Ovary (tissue), 9 donors: ENCODE measurements around the gene NFIC. TPM values are rescaled to one million over a fixed set of nuclear protein-coding genes. Genes with fewer than 3 reads are reported as not detected.

Experiments used
- DNase-seq, 5 donors: peaks; one replicate each; pipeline ENCODE4 v3.0.0-alpha.2; 2019 to 2020
- H3K27ac ChIP-seq, 2 donors: fragments of 200-600 bp; one replicate each; pipeline versions ENCODE4 v1.5.1 to v1.8.0; 2019 to 2022
- H3K27me3 ChIP-seq: fragments of 200-600 bp; one replicate; pipeline ENCODE4 v1.8.0; 2022
- H3K36me3 ChIP-seq: fragments of 200-600 bp; sonication (generic); one replicate; pipeline ENCODE4 v1.5.1; 2019
- H3K4me1 ChIP-seq: one replicate; pipeline ENCODE4 v1.8.1; 2013; ENCODE audit warnings: mild to moderate bottlenecking, moderate library complexity; ENCODE audit not compliant: insufficient read depth
- H3K4me3 ChIP-seq: fragments of 200-600 bp; sonication (generic); one replicate; pipeline ENCODE4 v1.5.1; 2017
- H3K9me3 ChIP-seq, 2 donors: fragments of 200-600 bp in 1 of 2; sonication (generic) in 1 of 2; one replicate each; pipeline versions ENCODE4 v1.5.1 to v1.8.1; 2013 to 2019; ENCODE audit warnings: mild to moderate bottlenecking in 1 of 2, moderate library complexity in 1 of 2
- EP300 ChIP-seq: sonication (generic); formaldehyde crosslinking; IDR thresholded peaks from one replicate; pipeline ENCODE4 v1.6.1; 2017; ENCODE audit warnings: antibody characterized with exemption
- POLR2A ChIP-seq: fragments of 450-650 bp; IDR thresholded peaks from one replicate; pipeline ENCODE4 v1.6.1; 2017; ENCODE audit warnings: antibody characterized with exemption, mild to moderate bottlenecking, moderate library complexity
- WGBS, 3 donors: extraction: QIAGEN DNeasy Blood & Tissue Kit in 1 of 3; methylation state at CpG; one replicate each; pipeline versions ENCODE4 v1.1.5 to v1.1.7; 2013 to 2017; 5-methylcytosine and 5-hydroxymethylcytosine counted together
- intact Hi-C, 4 donors: fragments of 100-400 bp; cut with DNase I; formaldehyde crosslinking; loops; one replicate each; pipeline versions ENCODE4 v1.11.0 to v1.15.1; 2022 to 2023
- polyA plus RNA-seq, 2 donors: library from polyadenylated mRNA; stranded (reverse); fragments of 200-250 nt in 1 of 2; fragments of 350-450 nt in 1 of 2; fragmentation: Illumina TruSeq in 1 of 2; extraction: RNeasy Lipid Tissue Mini Kit (QIAGEN cat#74804) in 1 of 2; gene quantifications; one replicate each; pipeline ENCODE4 v1.2.3, GENCODE V29; 2013 to 2014
- total RNA-seq, 7 donors: library from RNA; depleted of rRNA in 2 of 7; stranded (reverse); fragments of >200 nt in 2 of 7; fragmentation: NEBNext Ultra II Directional in 3 of 7; extraction: Animal tissue kit (Norgen Biotek cat#: 25700) in 3 of 7; gene quantifications; one replicate each; pipeline versions ENCODE4 v1.1.0 to v1.2.4, GENCODE V29; 2016 to 2023
- TF ChIP-seq, protein P1 (sequence below), 3 donors: fragments of 450-650 bp in 2 of 3; fragments of 200-600 bp in 1 of 3; IDR thresholded peaks; one replicate each; pipeline versions ENCODE4 v1.5.1 to v1.8.0; 2016 to 2022; ENCODE audit warnings: antibody characterized with exemption in 3 of 3, mild to moderate bottlenecking in 1 of 3
- donor health status: DM: no; HTN: no; CAD: no; lungs with moderate emphysema.
- donor health status: DM: no; HTN: no; CAD: no.
- donor health status: Bipolar disorder and iron deficiency.
- donor health status: DM: yes; HTN: yes; CAD: no.
- donor health status: DM: no; HTN: no; CAD: no.
- donor health status: DM: yes; HTN: yes; CAD: no.

The NFIC gene
- total and polyA plus RNA-seq, 9 donors = 31.9 to 345 (median 250) TPM

- peaks cover 18% of the 10 kb centered on the region for H3K4me1 ChIP-seq
- H3K27me3 ChIP-seq = no peaks in the 10 kb centered on the region
- peak; percentile 68 to 81 (median 71) for DNase-seq
- H3K9me3 ChIP-seq = no peaks in the 10 kb centered on the region
- no peaks in the 10 kb centered on the region for H3K36me3 ChIP-seq
- intact Hi-C loops = loop anchor here in 3 of 4 donors (5.0 to 10.0 kb wide), 3 partner anchors 92 to 99 kb away; no protein-coding TSS in a partner anchor
- TF ChIP-seq EP300 = no peak
- TF ChIP-seq POLR2A = no peak
- TF ChIP-seq, protein P1, sequence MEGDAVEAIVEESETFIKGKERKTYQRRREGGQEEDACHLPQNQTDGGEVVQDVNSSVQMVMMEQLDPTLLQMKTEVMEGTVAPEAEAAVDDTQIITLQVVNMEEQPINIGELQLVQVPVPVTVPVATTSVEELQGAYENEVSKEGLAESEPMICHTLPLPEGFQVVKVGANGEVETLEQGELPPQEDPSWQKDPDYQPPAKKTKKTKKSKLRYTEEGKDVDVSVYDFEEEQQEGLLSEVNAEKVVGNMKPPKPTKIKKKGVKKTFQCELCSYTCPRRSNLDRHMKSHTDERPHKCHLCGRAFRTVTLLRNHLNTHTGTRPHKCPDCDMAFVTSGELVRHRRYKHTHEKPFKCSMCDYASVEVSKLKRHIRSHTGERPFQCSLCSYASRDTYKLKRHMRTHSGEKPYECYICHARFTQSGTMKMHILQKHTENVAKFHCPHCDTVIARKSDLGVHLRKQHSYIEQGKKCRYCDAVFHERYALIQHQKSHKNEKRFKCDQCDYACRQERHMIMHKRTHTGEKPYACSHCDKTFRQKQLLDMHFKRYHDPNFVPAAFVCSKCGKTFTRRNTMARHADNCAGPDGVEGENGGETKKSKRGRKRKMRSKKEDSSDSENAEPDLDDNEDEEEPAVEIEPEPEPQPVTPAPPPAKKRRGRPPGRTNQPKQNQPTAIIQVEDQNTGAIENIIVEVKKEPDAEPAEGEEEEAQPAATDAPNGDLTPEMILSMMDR (IDR thresholded peaks at IDR 0.05) = no peak
- H3K27ac ChIP-seq = peak overlapping the region; percentile 23 to 90
- H3K4me3 ChIP-seq = no peak overlapping the region
- 73 to 80% (median 73%) methylated on average over 15 of the region's 15 CpGs for WGBS, 3 donors
These were observed 30.7 kb upstream of the NFIC start for GRCh38 chr19:3335431-3336350.

DNA sequence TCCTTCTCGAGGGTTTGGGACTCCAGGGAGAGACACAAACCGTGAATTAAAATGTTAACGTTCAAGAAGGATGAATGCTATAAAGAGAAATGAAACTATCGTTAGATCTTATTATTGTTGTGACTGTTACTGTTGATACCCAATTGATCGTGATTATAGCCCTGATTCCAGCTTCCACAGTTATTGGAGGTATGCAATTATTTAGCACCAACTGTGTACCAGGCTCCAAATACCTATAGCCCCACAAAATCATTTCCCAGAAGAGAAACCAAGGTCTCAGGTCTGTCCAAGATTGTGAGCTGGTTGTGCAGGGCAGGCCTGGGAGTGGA lies 30.1 kb upstream of the NFIC start:
- no peak overlapping the region for H3K4me3 ChIP-seq

DNA sequence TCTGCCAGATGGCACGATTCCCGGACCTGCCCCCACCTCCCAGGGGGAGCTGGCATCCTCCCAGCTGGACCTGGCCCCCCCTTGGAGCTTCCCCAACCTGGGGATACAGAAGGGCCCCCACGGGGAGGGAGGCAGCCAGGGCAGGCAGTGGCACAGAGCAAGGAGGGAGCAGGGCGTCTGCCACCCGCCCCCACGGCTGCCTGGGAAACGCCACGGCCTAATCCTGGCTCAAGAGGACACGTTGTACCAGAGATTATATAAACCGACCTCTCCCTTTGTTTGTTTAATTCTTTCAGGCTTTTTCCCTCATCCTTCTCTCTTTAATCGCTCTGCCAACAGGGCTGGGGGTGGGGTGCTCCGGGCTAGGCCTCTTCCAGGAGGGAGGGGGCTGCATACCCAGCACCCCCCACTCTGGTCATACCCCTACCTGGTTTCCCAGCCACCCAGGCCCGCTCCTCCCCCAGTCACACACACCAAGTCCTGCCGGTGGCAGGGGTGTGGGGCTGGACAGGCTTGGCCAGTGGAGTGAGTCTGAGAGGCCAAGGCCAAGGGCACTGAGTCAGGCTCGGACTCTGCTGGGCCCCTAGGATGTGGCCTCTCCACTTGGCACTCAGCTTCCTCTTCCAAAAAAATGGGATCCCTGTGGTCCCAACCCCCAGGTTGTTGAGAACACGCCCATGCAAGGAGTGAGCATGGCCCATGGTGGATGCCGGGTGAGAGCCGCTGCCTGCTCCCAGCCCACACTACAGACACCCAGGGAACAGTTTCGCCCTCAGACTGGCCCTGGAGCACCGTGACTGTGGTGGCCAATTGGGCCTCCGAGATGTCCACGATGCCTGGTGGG lies 29.5 kb upstream of the NFIC start:
- Histone ChIP-seq H3K27ac (peak overlapping the region; percentile 18 to 90), H3K4me1 (peaks cover 18% of the 10 kb centered on the region), H3K9me3 (no peaks in the 10 kb centered on the region), H3K36me3 (no peaks in the 10 kb centered on the region), H3K4me3 (no peak overlapping the region), H3K27me3 (no peaks in the 10 kb centered on the region)
- TF ChIP-seq EP300 (peak; percentile 76), POLR2A (peak; percentile 41)
- TF ChIP-seq, protein P1 (IDR thresholded peaks at IDR 0.05) = peak in 1 of 3 donors; percentile 32
- intact Hi-C loops = loop anchor here in 3 of 4 donors (5.0 to 10.0 kb wide), 3 partner anchors 90 to 98 kb away; no protein-coding TSS in a partner anchor
- 11 to 17% (median 12%) methylated on average over 18 to 22 of the region's 22 CpGs for WGBS, 3 donors
- DNase-seq = peak; percentile 93 to 97 (median 95)

More for the DNA sequence above, 30.1 kb upstream of the NFIC start:
- DNase-seq = no peak
- Histone ChIP-seq H3K27ac (peak overlapping the region; percentile 18 to 90), H3K27me3 (no peaks in the 10 kb centered on the region), H3K4me1 (peaks cover 18% of the 10 kb centered on the region), H3K9me3 (no peaks in the 10 kb centered on the region), H3K36me3 (no peaks in the 10 kb centered on the region)
- intact Hi-C loops = loop anchor here in 3 of 4 donors (5.0 to 10.0 kb wide), 3 partner anchors 91 to 98 kb away; no protein-coding TSS in a partner anchor
- no peak for TF ChIP-seq POLR2A
- TF ChIP-seq EP300 = no peak
- TF ChIP-seq, protein P1 (IDR thresholded peaks at IDR 0.05) = no peak
- WGBS, 3 donors = 32 to 47% (median 37%) methylated on average over 5 of the region's 5 CpGs

GRCh38 chr19:3338541-3339181 lies 27.7 kb upstream of the NFIC start:
- intact Hi-C loops = loop anchor here in 3 of 4 donors (5.0 to 10.0 kb wide), 3 partner anchors 89 to 96 kb away; no protein-coding TSS in a partner anchor
- H3K4me1 ChIP-seq = peaks cover 22% of the 10 kb centered on the region
- H3K27me3 ChIP-seq = no peaks in the 10 kb centered on the region
- H3K27ac ChIP-seq = peak overlapping the region; percentile 30 to 71
- peak in 4 of 5 donors; percentile 33 to 59 (median 54) for DNase-seq
- no peak overlapping the region for H3K4me3 ChIP-seq
- H3K9me3 ChIP-seq = no peaks in the 10 kb centered on the region
- no peaks in the 10 kb centered on the region for H3K36me3 ChIP-seq
- WGBS, 3 donors = 74 to 84% (median 81%) methylated on average over 12 of the region's 12 CpGs
- TF ChIP-seq POLR2A (no peak), EP300 (no peak)
- TF ChIP-seq, protein P1 (IDR thresholded peaks at IDR 0.05) = no peak
